RWPE2 (cell line): ENCODE results near the gene ARMC9.

ENCODE experiments used
- ATAC-seq: fragments of 200-7000 bp; cut with Tn5 transposase; 3 replicates; pipeline ENCODE4 v1.9.1; 2021; ENCODE audit warnings: low read depth
- DNase-seq: peaks from one replicate; pipeline ENCODE4 v3.0.0-alpha.2; 2020; ENCODE audit warnings: low spot score
- H3K27ac ChIP-seq: fragments of 450-650 bp; 2 replicates; pipeline ENCODE4 v1.5.1; 2017; ENCODE audit warnings: mild to moderate bottlenecking; ENCODE audit not compliant: poor library complexity, severe bottlenecking
- H3K27me3 ChIP-seq: fragments of 250-450 bp; sonication (Bioruptor Pico); 2 replicates; pipeline ENCODE4 v1.5.1; 2021; ENCODE audit warnings: mild to moderate bottlenecking, moderate library complexity; ENCODE audit not compliant: insufficient read depth, poor library complexity, severe bottlenecking
- H3K36me3 ChIP-seq: fragments of 250-450 bp; sonication (Bioruptor Pico); 2 replicates; pipeline ENCODE4 v1.5.1; 2020; ENCODE audit warnings: low read depth, mild to moderate bottlenecking, moderate library complexity
- H3K4me1 ChIP-seq: fragments of 250-450 bp; sonication (Bioruptor Pico); 2 replicates; pipeline ENCODE4 v1.5.1; 2021; ENCODE audit warnings: mild to moderate bottlenecking, moderate library complexity; ENCODE audit not compliant: insufficient read depth, poor library complexity, severe bottlenecking
- H3K4me3 ChIP-seq: fragments of 250-450 bp; sonication (Bioruptor Pico); 2 replicates; pipeline ENCODE4 v1.5.1; 2021; ENCODE audit warnings: mild to moderate bottlenecking, moderate library complexity; ENCODE audit not compliant: severe bottlenecking
- H3K9me3 ChIP-seq: fragments of 250-450 bp; sonication (Bioruptor Pico); 2 replicates; pipeline ENCODE4 v1.5.1; 2021; ENCODE audit warnings: mild to moderate bottlenecking, moderate library complexity; ENCODE audit not compliant: severe bottlenecking
- TF ChIP-seq, protein P1 (sequence below): fragments of 450-650 bp; IDR thresholded peaks from one replicate; pipeline ENCODE4 v1.5.1; 2017; ENCODE audit warnings: mild to moderate bottlenecking, moderate library complexity; ENCODE audit not compliant: poor library complexity, severe bottlenecking

The ARMC9 gene

GRCh38 chr2:231334179-231334930 is 135.9 kb downstream of the ARMC9 start:
- TF ChIP-seq, protein P1, sequence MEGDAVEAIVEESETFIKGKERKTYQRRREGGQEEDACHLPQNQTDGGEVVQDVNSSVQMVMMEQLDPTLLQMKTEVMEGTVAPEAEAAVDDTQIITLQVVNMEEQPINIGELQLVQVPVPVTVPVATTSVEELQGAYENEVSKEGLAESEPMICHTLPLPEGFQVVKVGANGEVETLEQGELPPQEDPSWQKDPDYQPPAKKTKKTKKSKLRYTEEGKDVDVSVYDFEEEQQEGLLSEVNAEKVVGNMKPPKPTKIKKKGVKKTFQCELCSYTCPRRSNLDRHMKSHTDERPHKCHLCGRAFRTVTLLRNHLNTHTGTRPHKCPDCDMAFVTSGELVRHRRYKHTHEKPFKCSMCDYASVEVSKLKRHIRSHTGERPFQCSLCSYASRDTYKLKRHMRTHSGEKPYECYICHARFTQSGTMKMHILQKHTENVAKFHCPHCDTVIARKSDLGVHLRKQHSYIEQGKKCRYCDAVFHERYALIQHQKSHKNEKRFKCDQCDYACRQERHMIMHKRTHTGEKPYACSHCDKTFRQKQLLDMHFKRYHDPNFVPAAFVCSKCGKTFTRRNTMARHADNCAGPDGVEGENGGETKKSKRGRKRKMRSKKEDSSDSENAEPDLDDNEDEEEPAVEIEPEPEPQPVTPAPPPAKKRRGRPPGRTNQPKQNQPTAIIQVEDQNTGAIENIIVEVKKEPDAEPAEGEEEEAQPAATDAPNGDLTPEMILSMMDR: no peak
- no peaks in the 10 kb centered on the region for H3K4me1 ChIP-seq
- no peak for ATAC-seq
- 0 out of 2 replicates have a peak, but pooled peaks cover 4% of the 10 kb centered on the region for H3K36me3 ChIP-seq
- H3K27me3 ChIP-seq: no peaks in the 10 kb centered on the region
- no peak overlapping the region for H3K4me3 ChIP-seq
- no peak for DNase-seq
- H3K9me3 ChIP-seq: no peaks in the 10 kb centered on the region
- H3K27ac ChIP-seq: no peak overlapping the region

GRCh38 chr2:231334981-231335380 is 136.6 kb downstream of the ARMC9 start:
- H3K4me3 ChIP-seq: no peak overlapping the region
- H3K4me1 ChIP-seq: no peaks in the 10 kb centered on the region
- no peaks in the 10 kb centered on the region for H3K9me3 ChIP-seq
- H3K27me3 ChIP-seq: no peaks in the 10 kb centered on the region
- TF ChIP-seq, protein P1: no peak
- H3K36me3 ChIP-seq: 0 out of 2 replicates have a peak, but pooled peaks cover 4% of the 10 kb centered on the region
- DNase-seq (no peak), ATAC-seq (no peak)
- no peak overlapping the region for H3K27ac ChIP-seq

GRCh38 chr2:231335591-231335990 is 137.2 kb downstream of the ARMC9 start:
- Histone ChIP-seq H3K4me3 (no peak overlapping the region), H3K4me1 (no peaks in the 10 kb centered on the region), H3K36me3 (0 out of 2 replicates have a peak, but pooled peaks cover 4% of the 10 kb centered on the region), H3K27ac (no peak overlapping the region), H3K9me3 (no peaks in the 10 kb centered on the region), H3K27me3 (no peaks in the 10 kb centered on the region)
- DNase-seq (no peak), ATAC-seq (no peak)
- TF ChIP-seq, protein P1: no peak

GRCh38 chr2:231336236-231336635 is 137.8 kb downstream of the ARMC9 start:
- TF ChIP-seq, protein P1: no peak
- no peaks in the 10 kb centered on the region for H3K27me3 ChIP-seq
- no peak overlapping the region for H3K4me3 ChIP-seq
- H3K27ac ChIP-seq: no peak overlapping the region
- 0 out of 2 replicates have a peak, but pooled peaks cover 4% of the 10 kb centered on the region for H3K36me3 ChIP-seq
- H3K4me1 ChIP-seq: no peaks in the 10 kb centered on the region
- ATAC-seq: no peak
- H3K9me3 ChIP-seq: no peaks in the 10 kb centered on the region
- no peak for DNase-seq

- DNase-seq (no peak), ATAC-seq (no peak)
- Histone ChIP-seq H3K4me3 (no peak overlapping the region), H3K9me3 (no peaks in the 10 kb centered on the region), H3K36me3 (0 out of 2 replicates have a peak, but pooled peaks cover 4% of the 10 kb centered on the region), H3K27ac (no peak overlapping the region), H3K4me1 (no peaks in the 10 kb centered on the region), H3K27me3 (no peaks in the 10 kb centered on the region)
- TF ChIP-seq, protein P1: no peak
Observed at GRCh38 chr2:231336700-231337099, 138.3 kb downstream of the ARMC9 start.
